Measurements from ENCODE around the gene SLC16A11. TPM values are rescaled to one million over a fixed set of nuclear protein-coding genes. Genes with fewer than 3 reads are reported as not detected.
"Not testable (repeated sequence)": the region's sequence is repeated elsewhere in the genome, so short reads cannot be mapped to it uniquely, and the experiment has no call there.

The SLC16A11 gene
- total and polyA plus RNA-seq, 10 of the 15 experiments (the other 5 are each of a cell fraction or from before 2014, with no cell fraction given), result 0.11 to 2.7 (median 0.84) TPM

GRCh38 chr17:7043497-7044198, at the start of gene SLC16A11 (continued):
- 0 out of 2 replicates have a peak, but pooled peaks have one; percentile 28 for TF ChIP-seq NBN (IDR thresholded peaks at IDR 0.05)

DNA sequence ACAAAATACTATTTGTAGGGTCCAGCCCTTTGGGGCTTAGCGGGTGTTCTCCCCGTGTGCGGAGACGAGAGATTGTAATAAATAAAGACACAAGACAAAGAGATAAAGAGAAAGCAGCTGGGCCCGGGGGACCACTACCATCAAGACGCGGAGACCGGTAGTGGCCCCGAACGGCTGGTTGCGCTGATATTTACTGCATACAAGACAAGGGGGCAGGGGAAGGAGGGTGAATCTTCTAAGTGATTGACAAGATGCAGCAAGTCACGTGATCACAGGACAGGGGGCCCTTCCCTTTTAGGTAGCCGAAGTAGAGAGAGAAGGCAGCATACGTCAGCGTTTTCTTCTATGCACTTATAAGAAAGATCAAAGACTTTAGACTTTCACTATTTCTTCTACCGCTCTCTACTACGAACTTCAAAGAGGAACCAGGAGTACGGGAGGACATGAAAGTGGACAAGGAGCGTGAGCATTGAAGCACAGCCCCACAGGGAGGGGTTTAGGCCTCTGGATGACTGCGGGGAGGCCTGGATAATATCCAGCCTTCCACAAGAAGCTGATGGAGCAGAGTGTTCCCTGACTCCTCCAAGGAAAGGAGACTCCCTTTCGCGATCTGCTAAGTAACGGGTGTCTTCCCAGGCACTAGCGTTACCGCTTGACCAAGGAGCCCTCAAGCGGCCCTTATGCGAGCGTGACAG, 47.6 kb upstream of the SLC16A11 start:
- CTCF ChIA-PET; BruUV-seq (replicated peaks); FAIRE-seq: not testable (repeated sequence)

GRCh38 chr17:7089570-7089969, 45.7 kb upstream of the SLC16A11 start:
- H3K9me3 ChIP-seq (replicated peaks; ENCODE audit: control insufficient read depth, insufficient read depth, low read length); SMC1A ChIA-PET (ENCODE audit: uncharacterized antibody, unreplicated experiment); H4K20me1 ChIP-seq (ENCODE audit: control insufficient read depth, insufficient read depth); H3K36me3 ChIP-seq (ENCODE audit: control insufficient read depth in 2 of 2, insufficient read depth in 2 of 2, low read length in 1 of 2); intact Hi-C loops (cut with micrococcal nuclease; ENCODE audit: unreplicated experiment); H3K4me1 ChIP-seq (ENCODE audit: control insufficient read depth, insufficient read depth, low read length); H2AFZ ChIP-seq (ENCODE audit: control insufficient read depth, low read depth, low read length); BruUV-seq (replicated peaks); ATAC-seq; H3K4me2 ChIP-seq (ENCODE audit: control insufficient read depth, insufficient read depth); in situ Hi-C loops (cut with MboI); H3K27me3 ChIP-seq (replicated peaks in 1 of 2; ENCODE audit: control insufficient read depth in 2 of 2, insufficient read depth in 2 of 2, low read length in 1 of 2); H3K27ac ChIP-seq (ENCODE audit: control insufficient read depth, insufficient read depth); H3K9ac ChIP-seq (ENCODE audit: control insufficient read depth, insufficient read depth, low read length); H3K4me3 ChIP-seq; CTCF ChIA-PET; RAD21 ChIA-PET (ENCODE audit: unreplicated experiment); POLR2A ChIA-PET; DNase-seq (ENCODE audit: low read depth, low spot score); H3K79me2 ChIP-seq (ENCODE audit: control insufficient read depth, insufficient read depth, low read length); FAIRE-seq: not testable (repeated sequence)
- WGBS (ENCODE audit: insufficient coverage, insufficient replicate concordance, low lambda C conversion rate, missing lambda C conversion rate), result 48% methylated on average over 6 of the region's 6 CpGs

More for the DNA sequence above, 47.6 kb upstream of the SLC16A11 start:
- H3K4me1 ChIP-seq (ENCODE audit: control insufficient read depth, insufficient read depth, low read length), result peaks cover 18% of the 10 kb centered on the region
- H3K79me2 ChIP-seq (ENCODE audit: control insufficient read depth, insufficient read depth, low read length); H3K9ac ChIP-seq (ENCODE audit: control insufficient read depth, insufficient read depth, low read length); H3K4me3 ChIP-seq; in situ Hi-C loops (cut with MboI); POLR2A ChIA-PET; H3K36me3 ChIP-seq (ENCODE audit: control insufficient read depth in 2 of 2, insufficient read depth in 2 of 2, low read length in 1 of 2); DNase-seq (ENCODE audit: low read depth, low spot score); intact Hi-C loops (cut with micrococcal nuclease; ENCODE audit: unreplicated experiment); H3K27me3 ChIP-seq (replicated peaks in 1 of 2; ENCODE audit: control insufficient read depth in 2 of 2, insufficient read depth in 2 of 2, low read length in 1 of 2); RAD21 ChIA-PET (ENCODE audit: unreplicated experiment); H3K9me3 ChIP-seq (replicated peaks; ENCODE audit: control insufficient read depth, insufficient read depth, low read length); H3K4me2 ChIP-seq (ENCODE audit: control insufficient read depth, insufficient read depth); H4K20me1 ChIP-seq (ENCODE audit: control insufficient read depth, insufficient read depth); ATAC-seq; H2AFZ ChIP-seq (ENCODE audit: control insufficient read depth, low read depth, low read length); H3K27ac ChIP-seq (ENCODE audit: control insufficient read depth, insufficient read depth): not testable (repeated sequence)
- WGBS (ENCODE audit: insufficient coverage, insufficient replicate concordance, low lambda C conversion rate, missing lambda C conversion rate), result 71% methylated on average over 23 of the region's 28 CpGs
- SMC1A ChIA-PET (ENCODE audit: uncharacterized antibody, unreplicated experiment), result interaction anchor here (0.6 kb wide), 1 partner anchor 714 kb away, joined by 3 read pairs; no protein-coding TSS in a partner anchor

DNA sequence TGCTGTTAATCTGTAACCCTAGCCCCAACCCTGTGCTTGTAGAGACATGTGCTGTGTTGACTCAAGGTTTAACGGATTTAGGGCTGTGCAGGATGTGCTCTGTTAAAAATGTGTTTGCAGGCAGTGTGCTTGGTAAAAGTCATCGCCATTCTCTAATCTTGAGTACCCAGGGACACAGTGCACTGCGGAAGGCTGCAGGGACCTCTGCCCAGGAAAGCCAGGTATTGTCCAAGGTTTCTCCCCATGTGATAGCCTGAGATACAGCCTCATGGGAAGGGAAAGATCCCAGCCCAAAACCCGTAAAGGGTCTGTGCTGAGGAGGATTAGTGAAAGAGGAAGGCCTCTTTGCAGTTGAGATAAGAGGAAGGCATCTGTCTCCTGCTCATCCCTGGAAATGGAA, 44.5 kb upstream of the SLC16A11 start:
- H4K20me1 ChIP-seq (ENCODE audit: control insufficient read depth, insufficient read depth); H3K36me3 ChIP-seq (ENCODE audit: control insufficient read depth in 2 of 2, insufficient read depth in 2 of 2, low read length in 1 of 2); POLR2A ChIA-PET; H3K27ac ChIP-seq (ENCODE audit: control insufficient read depth, insufficient read depth); in situ Hi-C loops (cut with MboI); H3K27me3 ChIP-seq (replicated peaks in 1 of 2; ENCODE audit: control insufficient read depth in 2 of 2, insufficient read depth in 2 of 2, low read length in 1 of 2); H3K9me3 ChIP-seq (replicated peaks; ENCODE audit: control insufficient read depth, insufficient read depth, low read length); intact Hi-C loops (cut with micrococcal nuclease; ENCODE audit: unreplicated experiment); H3K4me2 ChIP-seq (ENCODE audit: control insufficient read depth, insufficient read depth); H2AFZ ChIP-seq (ENCODE audit: control insufficient read depth, low read depth, low read length); H3K9ac ChIP-seq (ENCODE audit: control insufficient read depth, insufficient read depth, low read length); FAIRE-seq; H3K79me2 ChIP-seq (ENCODE audit: control insufficient read depth, insufficient read depth, low read length); RAD21 ChIA-PET (ENCODE audit: unreplicated experiment); DNase-seq (ENCODE audit: low read depth, low spot score); BruUV-seq (replicated peaks); ATAC-seq; H3K4me3 ChIP-seq; CTCF ChIA-PET; H3K4me1 ChIP-seq (ENCODE audit: control insufficient read depth, insufficient read depth, low read length): not testable (repeated sequence)
- SMC1A ChIA-PET (ENCODE audit: uncharacterized antibody, unreplicated experiment), result interaction anchor here (0.7 kb wide), 1 partner anchor 242 kb away, joined by 3 read pairs; no protein-coding TSS in a partner anchor
- WGBS (ENCODE audit: insufficient coverage, insufficient replicate concordance, low lambda C conversion rate, missing lambda C conversion rate), result 48% methylated on average over 4 of the region's 4 CpGs

Measured in GM12878 (cell line).